Measurements from ENCODE around the gene POGZ.

- TF ChIP-seq CTCF (IDR thresholded peaks at IDR 0.05) (no peak), POLR2A (IDR thresholded peaks at IDR 0.05) (no peak)
Observed at GRCh38 chr1:151504252-151504651, 45.0 kb upstream of the POGZ start.
